Stimulated activated CD8-positive, alpha-beta memory T cell treated with anti-CD3 and anti-CD28 coated beads, Interleukin-15, amount 100 ng/mL, for 24 hours (primary cell): ENCODE measurements around the gene RBMS1.
A peak's percentile ranks its signal among the peaks of the same experiment; 100 is the strongest.

Experiments used
- DNase-seq: peaks from one replicate; pipeline ENCODE4 v3.0.0-alpha.2; 2020; ENCODE audit warnings: low read depth

The RBMS1 gene

DNA sequence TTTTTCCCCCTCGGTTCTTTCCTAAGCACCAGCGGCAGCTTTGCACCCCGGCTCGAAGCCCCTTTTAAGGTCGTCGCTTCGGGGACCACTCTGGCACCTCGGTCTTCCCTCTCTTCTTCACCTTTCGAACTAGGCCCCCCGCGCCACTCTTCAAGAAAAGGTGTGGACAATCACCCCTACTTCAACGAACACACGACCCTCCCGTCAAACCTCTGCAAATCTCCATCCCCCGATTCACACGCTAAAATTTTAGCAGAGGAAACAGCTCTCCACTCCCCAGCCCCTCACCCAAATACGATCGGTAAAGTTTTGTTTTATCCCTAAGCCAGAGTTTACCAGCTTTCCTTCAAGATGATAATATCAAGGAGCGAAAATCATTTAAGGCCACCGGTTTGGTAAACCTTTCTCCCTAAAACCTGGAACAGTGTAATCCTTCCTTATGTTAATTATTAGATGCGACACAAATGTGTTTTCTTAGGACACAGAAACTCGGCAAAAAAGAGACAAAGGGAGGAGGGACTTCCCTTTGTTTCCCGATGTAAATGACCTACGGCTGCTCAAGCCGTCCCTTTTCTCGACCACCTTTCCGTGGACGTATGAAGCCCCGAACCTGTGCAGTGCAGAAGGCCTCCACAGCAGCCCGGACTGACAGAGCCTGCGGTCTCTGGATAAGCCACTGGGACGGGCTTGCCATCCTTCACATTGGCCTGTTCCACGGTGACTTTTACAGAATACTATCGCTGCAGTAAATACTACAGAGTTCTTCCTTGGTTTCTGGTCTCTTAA, 85.2 kb downstream of the RBMS1 start:
- DNase-seq, result no peak

DNA sequence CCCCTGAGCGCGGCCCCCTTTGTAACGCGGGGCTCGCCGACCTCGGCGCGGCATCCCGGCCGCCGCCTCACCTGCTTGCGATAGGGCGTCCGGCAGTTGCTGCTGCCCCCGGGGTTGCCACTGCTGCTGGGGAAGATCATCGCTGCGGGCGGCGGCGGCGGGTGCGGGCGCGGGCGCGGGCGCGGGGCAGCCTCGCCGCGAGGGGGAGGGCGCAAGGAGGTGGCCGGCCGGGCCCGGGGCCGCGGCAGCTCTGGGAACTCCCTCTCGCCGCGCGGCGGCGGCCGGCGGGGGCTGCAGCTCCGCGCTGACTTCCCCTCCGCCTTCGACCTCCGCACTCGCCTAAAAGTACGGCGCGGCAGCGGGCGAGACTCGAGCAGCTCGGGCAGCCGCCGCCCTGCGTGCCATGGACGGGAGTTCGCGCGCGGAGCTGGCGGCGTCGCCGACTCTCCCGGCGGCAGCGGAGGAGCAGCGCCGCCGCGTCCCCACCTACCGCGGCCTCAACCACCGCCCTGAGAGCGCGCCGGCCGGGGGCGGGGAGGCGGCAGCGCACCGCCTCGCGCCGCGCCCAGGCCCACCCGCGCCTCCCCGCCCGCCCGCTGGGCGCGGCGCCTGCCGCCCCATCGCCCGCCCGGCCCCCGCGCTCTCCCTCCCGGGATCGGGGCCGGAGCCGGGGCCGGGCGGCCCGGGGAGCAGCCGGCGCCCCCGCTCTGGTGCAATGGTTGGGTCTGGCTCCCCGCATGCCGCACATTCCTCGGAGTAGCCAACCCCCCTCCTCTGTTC, 86.0 kb downstream of the RBMS1 start:
- DNase-seq, result peak; percentile 18

DNA sequence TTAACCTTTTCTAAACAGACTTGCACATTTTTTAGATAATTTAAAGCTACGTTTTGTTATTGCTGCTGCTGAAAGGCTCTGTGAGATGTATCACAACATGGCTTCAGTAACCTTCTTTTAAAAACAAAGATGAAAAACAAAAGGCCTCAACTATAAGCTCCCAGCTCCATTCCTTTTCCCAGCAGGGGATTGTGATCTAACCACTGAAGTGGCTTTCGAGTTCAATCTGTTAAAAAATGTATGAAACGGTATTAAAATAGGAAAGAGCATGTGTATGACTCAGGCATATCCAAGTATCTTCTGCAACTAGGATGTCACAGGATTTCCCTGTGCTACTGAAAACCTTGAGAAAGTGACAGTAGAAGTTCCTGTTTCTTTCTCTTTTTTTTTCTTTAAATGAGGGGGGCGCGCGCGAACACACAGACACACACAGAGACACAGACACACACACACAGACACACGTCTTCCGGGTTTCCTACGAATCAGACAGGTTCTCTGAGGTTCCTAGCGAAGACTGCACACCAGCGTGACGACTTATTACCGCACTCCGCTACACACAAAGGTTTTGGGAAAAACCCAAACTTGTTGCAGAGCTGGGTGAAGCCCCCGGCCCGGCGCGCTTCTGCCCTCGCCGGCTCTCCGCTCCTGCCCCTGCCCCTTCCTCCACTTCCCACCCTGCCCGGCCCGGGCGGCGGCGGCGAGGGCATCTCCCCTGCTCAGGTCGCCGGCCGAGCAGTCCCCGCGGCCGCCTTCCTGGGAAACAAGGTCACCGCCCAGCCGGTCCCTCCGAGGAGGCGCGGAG, 86.8 kb downstream of the RBMS1 start:
- peak; percentile 29 for DNase-seq

DNA sequence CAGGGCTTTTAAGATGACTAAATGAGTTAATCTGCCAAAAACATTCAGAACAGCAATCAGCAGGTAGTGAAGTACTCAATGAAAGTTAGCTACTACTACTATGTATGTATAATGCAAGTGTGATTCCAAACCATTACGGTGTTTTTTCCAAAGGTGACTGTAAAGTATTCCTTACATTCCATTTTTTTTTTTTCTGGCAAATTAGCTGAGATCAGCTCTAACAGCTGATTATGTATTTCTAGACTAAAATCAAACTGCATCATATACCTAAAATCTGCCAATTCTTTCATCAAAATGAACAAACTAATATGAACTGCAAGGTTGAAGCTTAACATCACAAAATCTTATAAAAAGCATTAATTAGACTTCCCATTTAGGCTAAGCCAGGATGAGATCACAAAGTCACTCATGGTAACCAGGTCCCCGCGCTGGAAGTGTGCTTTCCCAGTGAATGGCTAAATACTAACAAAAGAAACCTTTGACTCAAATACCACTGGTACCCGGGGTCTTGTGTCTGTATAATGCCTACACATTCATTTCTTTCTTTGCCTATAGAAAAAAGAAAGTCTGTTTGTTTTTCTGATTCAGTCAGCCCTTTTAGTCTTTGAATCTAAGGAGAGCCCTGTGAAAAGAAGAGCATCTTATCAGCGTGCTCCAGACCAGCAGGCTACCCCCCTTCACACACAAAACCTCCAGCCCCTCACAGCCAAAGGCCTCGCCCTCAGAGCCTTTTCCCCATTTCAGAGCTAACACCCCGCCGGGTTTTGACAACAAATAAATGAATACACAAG, 88.3 kb downstream of the RBMS1 start:
- no peak for DNase-seq

DNA sequence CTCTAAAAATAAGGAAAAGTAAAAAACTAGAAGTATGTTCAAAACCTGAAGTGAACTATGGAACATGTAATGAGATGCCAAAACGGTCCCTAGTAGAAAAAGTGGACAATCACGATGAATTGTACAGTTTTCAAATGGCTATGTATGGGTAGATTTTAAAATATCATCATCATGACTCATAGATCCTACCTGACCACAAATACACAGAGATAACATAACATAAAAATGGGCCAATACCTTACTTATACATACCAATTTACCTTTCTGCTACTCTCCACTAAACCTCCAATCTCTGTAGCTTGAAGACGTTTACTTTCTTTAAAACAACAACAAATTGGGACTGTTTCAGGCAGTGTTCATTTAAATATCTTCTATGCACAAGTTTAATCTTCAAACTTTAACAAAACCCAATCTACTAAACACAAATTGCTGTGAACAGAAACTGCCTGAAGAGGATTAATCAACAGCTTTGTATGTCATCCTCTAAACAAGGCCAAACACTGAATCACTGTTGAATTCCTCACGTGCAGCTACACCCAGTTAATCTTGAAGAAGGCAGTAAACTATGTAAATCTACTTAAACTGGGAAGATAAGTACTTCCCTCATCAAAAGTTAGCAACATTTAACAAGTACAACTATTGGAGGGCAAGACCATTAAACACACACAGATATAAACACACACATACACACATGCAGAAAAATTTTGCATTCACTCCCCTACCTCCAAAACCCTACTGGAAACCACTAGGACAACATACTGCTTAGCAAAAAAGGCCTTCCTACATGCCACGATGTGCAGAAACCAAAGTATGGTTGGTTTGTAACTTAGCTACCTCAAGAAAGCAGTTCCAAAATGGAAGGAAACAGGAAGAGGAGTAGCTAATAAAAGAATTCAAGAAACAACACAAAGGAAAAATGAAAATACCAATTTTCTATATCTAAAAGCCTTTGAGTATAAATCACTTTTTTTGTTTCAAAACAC, 90.3 kb downstream of the RBMS1 start:
- no peak for DNase-seq

- no peak for DNase-seq
Observed at GRCh38 chr2:160402501-160402900, 91.1 kb downstream of the RBMS1 start.

DNA sequence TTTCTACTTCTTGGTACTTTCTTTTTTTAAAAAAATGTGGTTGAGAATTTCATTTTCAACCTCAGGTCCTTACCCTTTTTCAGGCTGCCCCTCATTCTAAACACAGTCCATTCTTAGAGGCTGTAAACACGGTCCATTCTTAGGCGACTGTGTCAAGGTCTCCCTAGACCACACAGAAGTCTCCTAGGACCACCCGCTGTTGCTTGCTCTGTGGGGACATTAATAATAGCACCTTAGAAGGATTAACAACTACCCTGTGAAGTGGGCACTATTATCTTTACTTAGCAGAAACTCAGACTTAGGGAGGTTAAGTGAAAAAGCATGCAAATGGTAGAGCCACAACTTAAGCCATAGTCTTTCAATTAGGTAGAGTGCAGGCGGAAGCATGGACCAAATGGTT, 91.7 kb downstream of the RBMS1 start:
- DNase-seq, result no peak

DNA sequence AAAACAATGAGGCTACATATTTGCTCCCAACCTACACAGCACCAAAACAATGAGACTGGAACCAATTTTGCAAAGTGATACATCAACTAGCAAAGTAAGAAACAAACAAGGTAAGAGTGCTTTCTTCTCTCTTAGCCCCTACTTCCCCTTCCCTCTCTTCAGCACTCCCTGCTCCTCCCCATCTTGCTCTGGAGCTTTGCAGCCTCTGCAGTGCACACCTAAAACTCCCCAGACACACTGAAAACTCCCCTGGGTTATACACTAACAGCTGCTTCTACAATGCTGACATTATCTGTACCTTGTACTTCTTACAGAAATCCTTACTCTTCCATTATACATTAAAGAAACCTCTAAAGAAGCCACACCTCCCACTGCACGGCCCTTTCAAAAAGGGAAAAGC, 93.7 kb downstream of the RBMS1 start:
- DNase-seq, result no peak

GRCh38 chr2:160397530-160397865, 96.1 kb downstream of the RBMS1 start:
- no peak for DNase-seq

DNA sequence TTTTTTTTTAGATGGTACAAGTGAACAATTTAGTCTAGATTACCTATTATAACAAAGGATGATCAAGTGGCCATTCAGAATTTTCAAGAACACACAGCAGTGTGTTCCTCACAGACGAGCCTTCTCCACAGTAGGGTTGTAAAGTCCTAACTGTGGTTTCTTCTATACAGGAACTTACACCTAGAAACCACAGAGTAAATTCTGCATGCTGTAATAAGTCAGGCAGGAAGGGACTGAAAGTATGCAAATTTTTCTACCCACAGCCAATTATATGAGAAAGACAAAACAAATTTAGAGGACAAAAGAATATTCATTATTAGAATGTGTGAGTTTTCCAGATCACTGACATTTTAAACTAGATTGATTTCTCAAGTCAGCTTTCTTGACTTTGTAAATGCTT, 99.5 kb downstream of the RBMS1 start:
- no peak for DNase-seq

DNA sequence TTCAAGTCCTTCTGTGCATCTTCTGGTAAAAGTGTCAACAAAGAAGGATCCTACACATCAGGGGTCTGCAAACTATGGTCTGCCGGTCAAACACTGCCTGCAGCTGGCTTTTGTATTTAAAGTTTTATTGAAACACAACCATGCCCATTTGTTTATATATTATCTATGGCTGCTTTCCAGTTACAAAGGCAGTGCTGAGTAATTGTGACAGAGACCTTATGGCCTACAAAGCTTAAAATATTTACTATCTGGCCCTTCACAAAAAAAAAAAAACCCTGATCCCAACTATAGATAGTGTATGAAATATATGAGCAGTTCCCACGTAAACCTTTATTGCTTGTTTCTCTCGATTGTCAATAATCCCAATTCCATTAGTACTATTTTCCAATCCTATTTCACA, 101.4 kb downstream of the RBMS1 start:
- DNase-seq, result no peak

GRCh38 chr2:160390544-160391455, 102.8 kb downstream of the RBMS1 start:
- DNase-seq, result no peak

- DNase-seq, result no peak
Observed at GRCh38 chr2:160389875-160390274, 103.7 kb downstream of the RBMS1 start.

DNA sequence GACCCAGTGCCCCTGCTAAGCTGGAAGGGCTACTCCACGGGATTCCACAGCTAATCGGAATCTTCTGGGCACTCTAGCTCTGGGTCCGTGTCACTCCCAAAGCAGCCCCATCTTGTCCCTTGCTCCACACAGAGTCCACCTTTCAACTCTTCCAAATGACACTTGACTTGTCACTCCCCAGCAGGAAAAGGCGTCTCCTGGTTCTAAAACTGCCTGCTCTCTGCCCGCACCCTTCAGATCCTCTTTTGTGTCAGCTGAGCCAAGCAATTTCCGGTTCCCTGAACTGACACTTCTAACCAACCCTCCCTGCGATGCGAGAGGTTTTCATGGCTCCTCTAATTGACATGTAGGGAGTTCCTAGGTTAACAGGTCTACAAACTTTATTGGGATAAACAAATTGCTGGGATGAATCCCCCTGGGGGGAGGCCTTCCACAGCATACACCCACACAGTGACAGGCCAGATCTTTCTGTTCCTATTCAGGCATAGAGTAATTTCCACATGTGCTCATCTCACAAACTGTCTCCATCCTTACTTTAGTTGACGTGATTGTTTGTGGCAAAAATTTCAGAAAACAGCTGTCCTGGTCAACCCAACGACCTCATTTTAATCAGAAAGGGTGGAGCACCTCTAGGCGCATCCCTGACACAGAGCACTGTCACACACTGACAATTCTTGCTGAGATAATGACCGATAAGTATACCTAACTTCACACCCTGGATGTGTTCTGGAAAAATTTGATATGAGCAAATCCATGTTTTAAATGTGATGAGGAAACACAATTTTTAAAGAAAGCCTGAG, 104.9 kb downstream of the RBMS1 start:
- no peak for DNase-seq

- DNase-seq, result no peak
Observed at GRCh38 chr2:160387558-160388262, 105.9 kb downstream of the RBMS1 start.

DNA sequence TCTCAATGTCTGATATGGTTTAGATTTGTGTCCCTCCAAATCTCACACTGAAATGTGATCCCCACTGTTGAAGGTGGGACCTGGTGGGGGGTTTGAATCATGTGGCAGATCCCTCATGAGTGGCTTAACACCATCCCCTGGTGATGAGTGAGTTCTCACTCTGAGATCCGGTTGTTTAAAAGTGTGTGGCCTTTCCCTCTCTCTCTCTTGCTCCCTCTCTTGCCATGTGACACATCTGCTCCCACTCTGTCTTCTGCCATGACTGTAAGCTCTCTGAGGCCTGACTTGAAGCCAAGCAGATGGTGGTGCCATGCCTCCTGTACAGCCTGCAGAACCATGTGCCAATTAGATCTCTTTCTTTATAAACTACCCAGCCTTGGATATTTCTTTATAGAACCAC, 108.8 kb downstream of the RBMS1 start:
- no peak for DNase-seq

DNA sequence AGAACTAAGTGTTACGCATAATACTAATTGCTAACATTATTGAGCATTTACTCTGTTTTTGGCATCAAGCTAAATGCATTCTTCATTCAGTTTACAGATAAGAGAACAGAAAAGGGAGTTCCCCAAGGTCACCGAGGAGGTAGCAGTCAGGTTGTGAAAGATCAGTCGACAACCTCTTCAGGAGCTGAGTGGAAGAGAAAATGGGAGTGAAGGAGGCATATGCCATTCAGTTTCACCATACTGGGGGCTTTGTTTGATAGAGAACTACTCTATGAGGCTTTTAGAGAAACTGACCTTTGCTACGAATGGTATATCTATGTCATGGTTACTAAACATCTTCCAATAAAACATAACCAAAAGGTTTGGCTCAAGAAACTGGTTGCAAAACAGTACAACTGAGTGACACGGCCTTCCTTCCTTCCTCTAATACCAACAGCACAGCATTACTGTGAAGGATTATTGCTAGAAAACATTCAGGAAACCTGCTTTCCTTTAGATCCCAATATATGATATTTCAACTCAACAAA, 112.1 kb downstream of the RBMS1 start:
- DNase-seq, result no peak

- no peak for DNase-seq
Observed at GRCh38 chr2:160380611-160381010, 113.0 kb downstream of the RBMS1 start.
